K562 (cell line): ENCODE results near the gene NRN1L. TPM values are rescaled to one million over a fixed set of nuclear protein-coding genes. Genes with fewer than 3 reads are reported as not detected.
A peak's percentile ranks its signal among the peaks of the same experiment; 100 is the strongest.

Source experiments
- BDP1 ChIP-seq: IDR thresholded peaks from 3 replicates; pipeline ENCODE4 v1.6.1; 2011; ENCODE audit not compliant: insufficient read length, insufficient read depth
- CXXC5 ChIP-seq: fragments of 250-450 bp; sonication (Bioruptor Pico); IDR thresholded peaks from 2 replicates; pipeline ENCODE4 v1.8.0; 2022; ENCODE audit warnings: inconsistent platforms, mild to moderate bottlenecking, moderate library complexity
- FOS ChIP-seq: IDR thresholded peaks from 3 replicates; pipeline ENCODE4 v1.6.1; 2011; ENCODE audit not compliant: insufficient read length; ENCODE audit errors: extremely low read depth
- FOXK2 ChIP-seq, 2 experiments: fragments of 450-650 bp; IDR thresholded peaks in 1 of 2; conservative IDR thresholded peaks in 1 of 2; 2 replicates each; pipeline ENCODE4 v1.6.1; 2016; ENCODE audit warnings: low read depth in 2 of 2, mild to moderate bottlenecking in 1 of 2
- GTF2F1 ChIP-seq: IDR thresholded peaks from 2 replicates; pipeline ENCODE4 v1.6.1; 2011; ENCODE audit warnings: low read depth, low read length, improper control_type of control experiment
- HOXB6 ChIP-seq: fragments of 250-450 bp; sonication (Bioruptor Pico); IDR thresholded peaks from 2 replicates; pipeline ENCODE4 v1.5.1; 2022; ENCODE audit warnings: mild to moderate bottlenecking, borderline replicate concordance
- KAT8 ChIP-seq: fragments of 450-650 bp; IDR thresholded peaks from 2 replicates; pipeline ENCODE4 v1.6.1; 2016; ENCODE audit warnings: low read depth, mild to moderate bottlenecking
- PBX2 ChIP-seq, 2 experiments: IDR thresholded peaks in 1 of 2; conservative IDR thresholded peaks in 1 of 2; 2 replicates each; pipeline ENCODE4 v1.6.1; 2016; ENCODE audit warnings: low read depth in 2 of 2, mild to moderate bottlenecking in 1 of 2, missing compliant biosample characterization in 1 of 2, missing genetic modification characterization in 1 of 2, moderate library complexity in 1 of 2
- RHOXF2B ChIP-seq: fragments of 250-450 bp; sonication (Bioruptor Pico); conservative IDR thresholded peaks from 2 replicates; pipeline ENCODE4 v1.5.1; 2021
- SMAD4 ChIP-seq: fragments of 250-450 bp; sonication (Bioruptor Pico); conservative IDR thresholded peaks from 2 replicates; pipeline ENCODE4 v1.8.0; 2021; ENCODE audit warnings: inconsistent platforms, mild to moderate bottlenecking, moderate library complexity
- TAL1 ChIP-seq: fragments of 450-650 bp; IDR thresholded peaks from 2 replicates; pipeline ENCODE4 v1.6.1; 2016; ENCODE audit warnings: mild to moderate bottlenecking
- THAP12 ChIP-seq: fragments of 250-450 bp; sonication (Bioruptor Pico); IDR thresholded peaks from 2 replicates; pipeline ENCODE4 v1.9.0; 2021; ENCODE audit warnings: mild to moderate bottlenecking, inconsistent platforms
- ZNF133 ChIP-seq: fragments of 250-450 bp; sonication (Bioruptor Pico); IDR thresholded peaks from 2 replicates; pipeline ENCODE4 v1.4.0; 2020; ENCODE audit warnings: mild to moderate bottlenecking
- ZNF184 ChIP-seq: sonication (generic); formaldehyde crosslinking; IDR thresholded peaks from 2 replicates; pipeline ENCODE4 v1.5.0; 2020; ENCODE audit warnings: missing genetic modification reagents
- ZNF584 ChIP-seq: fragments of 200-800 bp; sonication (Bioruptor generic); IDR thresholded peaks from 2 replicates; pipeline ENCODE4 v1.6.1; 2016; ENCODE audit warnings: low read depth, mild to moderate bottlenecking, missing genetic modification characterization, missing compliant biosample characterization
- polyA plus RNA-seq, 8 experiments: library from polyadenylated mRNA; depleted of rRNA in 4 of 8; stranded (reverse) in 5 of 8; unstranded in 3 of 8; fragments of >200 nt; fragmentation: Nextera tagmentation in 2 of 8; fragmentation: Illumina TruSeq in 1 of 8; extraction: Ambion mirVana in 2 of 8; extraction: Trizol in 1 of 8; gene quantifications; 2 replicates each; pipeline versions ENCODE4 v1.2.1 to v1.2.3, GENCODE V29; 2011 to 2014; ENCODE audit warnings: inconsistent platforms in 1 of 8, missing spikeins in 1 of 8
- total RNA-seq, 7 experiments: library from RNA; depleted of rRNA in 6 of 7; stranded (reverse); fragments of >200 nt in 6 of 7; fragmentation: Illumina TruSeq in 2 of 7; extraction: Trizol in 2 of 7; gene quantifications; 2 replicates each; pipeline versions ENCODE4 v1.2.1 to v1.2.3, GENCODE V29; 2011 to 2021; ENCODE audit warnings: low replicate concordance in 1 of 7
- TF ChIP-seq, protein P1 (sequence below): fragments of 450-650 bp; IDR thresholded peaks from 2 replicates; pipeline ENCODE4 v1.6.1; 2016; ENCODE audit warnings: borderline replicate concordance
- TF ChIP-seq, protein P2 (sequence below): sonication (generic); formaldehyde crosslinking; IDR thresholded peaks from 2 replicates; pipeline ENCODE4 v1.9.0; 2022; ENCODE audit warnings: mild to moderate bottlenecking, missing genetic modification reagents
- TF ChIP-seq, protein P3 (sequence below): fragments of 450-650 bp; IDR thresholded peaks from 2 replicates; pipeline ENCODE4 v1.6.1; 2016; ENCODE audit warnings: antibody characterized with exemption

NRN1L gene
- total and polyA plus RNA-seq, 9 of the 15 experiments (the other 6 are each of a cell fraction or from before 2014, with no cell fraction given): 0.22 to 0.86 (median 0.61) TPM; not detected in 5

DNA sequence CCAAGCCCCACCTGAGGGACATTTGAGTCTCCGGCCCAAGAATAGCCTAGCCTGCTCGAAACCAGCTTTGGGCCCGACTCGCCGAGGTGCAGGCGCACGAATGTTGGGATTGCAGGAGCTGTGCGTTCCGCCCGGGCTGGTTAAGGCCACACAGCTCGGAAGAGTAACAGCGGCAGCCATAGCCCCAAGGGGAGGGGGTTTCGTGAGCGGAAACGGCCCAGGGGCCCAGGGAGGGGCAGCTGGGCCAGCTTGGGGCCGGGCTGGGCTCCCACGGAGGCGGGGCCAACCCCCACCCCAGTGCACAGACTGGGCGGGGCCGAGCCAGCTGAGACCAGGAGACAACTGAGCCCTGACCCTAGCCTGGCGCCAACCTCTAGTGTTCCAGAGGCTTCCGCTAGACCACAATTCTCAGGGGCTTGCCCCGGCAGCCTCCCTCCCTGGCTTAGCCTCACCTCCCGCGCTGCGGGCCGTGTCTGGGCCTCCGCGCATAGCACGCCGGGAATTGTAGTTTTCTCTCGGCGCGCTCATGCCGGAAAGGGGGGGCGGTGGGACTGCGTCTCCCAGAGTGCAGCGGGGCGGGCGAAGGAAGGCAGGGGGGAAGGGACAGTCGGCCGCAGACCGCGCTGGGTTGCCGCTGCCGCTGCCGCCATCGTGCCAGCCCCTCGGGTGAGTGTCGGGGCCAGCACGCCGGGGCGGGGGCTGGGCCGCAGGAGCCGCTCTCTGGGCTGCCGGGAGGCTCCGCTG, 38.2 kb upstream of the NRN1L start, which contains the start of gene NUTF2 (continued):
- TF ChIP-seq, protein P1, sequence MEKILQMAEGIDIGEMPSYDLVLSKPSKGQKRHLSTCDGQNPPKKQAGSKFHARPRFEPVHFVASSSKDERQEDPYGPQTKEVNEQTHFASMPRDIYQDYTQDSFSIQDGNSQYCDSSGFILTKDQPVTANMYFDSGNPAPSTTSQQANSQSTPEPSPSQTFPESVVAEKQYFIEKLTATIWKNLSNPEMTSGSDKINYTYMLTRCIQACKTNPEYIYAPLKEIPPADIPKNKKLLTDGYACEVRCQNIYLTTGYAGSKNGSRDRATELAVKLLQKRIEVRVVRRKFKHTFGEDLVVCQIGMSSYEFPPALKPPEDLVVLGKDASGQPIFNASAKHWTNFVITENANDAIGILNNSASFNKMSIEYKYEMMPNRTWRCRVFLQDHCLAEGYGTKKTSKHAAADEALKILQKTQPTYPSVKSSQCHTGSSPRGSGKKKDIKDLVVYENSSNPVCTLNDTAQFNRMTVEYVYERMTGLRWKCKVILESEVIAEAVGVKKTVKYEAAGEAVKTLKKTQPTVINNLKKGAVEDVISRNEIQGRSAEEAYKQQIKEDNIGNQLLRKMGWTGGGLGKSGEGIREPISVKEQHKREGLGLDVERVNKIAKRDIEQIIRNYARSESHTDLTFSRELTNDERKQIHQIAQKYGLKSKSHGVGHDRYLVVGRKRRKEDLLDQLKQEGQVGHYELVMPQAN: no peak
- TF ChIP-seq TAL1 (no peak), RHOXF2B (CRISPR knock-in tag) (no peak), BDP1 (no peak), PBX2 (CRISPR knock-in tag; IDR thresholded peaks at IDR 0.05; ENCODE audit: low read depth) (no peak), PBX2 (tag; conservative IDR thresholded peaks at IDR 0.05; ENCODE audit: low read depth) (no peak), SMAD4 (CRISPR knock-in tag) (peak; percentile 97), ZNF584 (no peak), ZNF133 (CRISPR knock-in tag) (no peak), FOS (no peak), GTF2F1 (no peak), THAP12 (no peak), FOXK2 (conservative IDR thresholded peaks at IDR 0.05 in 1 of 2, IDR thresholded peaks at IDR 0.05 in 1 of 2; ENCODE audit: low read depth in 2 of 2) (peak in 1 of 2 experiments; percentile 50; a peak in 1 of 4 replicates), CXXC5 (CRISPR knock-in tag) (peak; percentile 96), KAT8 (no peak), HOXB6 (no peak), ZNF184 (no peak)
- TF ChIP-seq, protein P2, sequence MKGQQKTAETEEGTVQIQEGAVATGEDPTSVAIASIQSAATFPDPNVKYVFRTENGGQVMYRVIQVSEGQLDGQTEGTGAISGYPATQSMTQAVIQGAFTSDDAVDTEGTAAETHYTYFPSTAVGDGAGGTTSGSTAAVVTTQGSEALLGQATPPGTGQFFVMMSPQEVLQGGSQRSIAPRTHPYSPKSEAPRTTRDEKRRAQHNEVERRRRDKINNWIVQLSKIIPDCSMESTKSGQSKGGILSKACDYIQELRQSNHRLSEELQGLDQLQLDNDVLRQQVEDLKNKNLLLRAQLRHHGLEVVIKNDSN (CRISPR knock-in tag): no peak; the same call in 1 of the 2 replicates
- TF ChIP-seq, protein P3, sequence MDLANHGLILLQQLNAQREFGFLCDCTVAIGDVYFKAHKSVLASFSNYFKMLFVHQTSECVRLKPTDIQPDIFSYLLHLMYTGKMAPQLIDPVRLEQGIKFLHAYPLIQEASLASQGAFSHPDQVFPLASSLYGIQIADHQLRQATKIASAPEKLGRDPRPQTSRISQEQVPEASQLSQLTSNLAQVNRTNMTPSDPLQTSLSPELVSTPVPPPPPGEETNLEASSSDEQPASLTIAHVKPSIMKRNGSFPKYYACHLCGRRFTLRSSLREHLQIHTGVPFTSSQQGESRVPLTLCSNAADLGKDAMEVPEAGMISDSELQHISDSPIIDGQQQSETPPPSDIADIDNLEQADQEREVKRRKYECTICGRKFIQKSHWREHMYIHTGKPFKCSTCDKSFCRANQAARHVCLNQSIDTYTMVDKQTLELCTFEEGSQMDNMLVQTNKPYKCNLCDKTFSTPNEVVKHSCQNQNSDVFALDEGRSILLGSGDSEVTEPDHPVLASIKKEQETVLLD: no peak
